Heart left ventricle (tissue), 13 donors: ENCODE results near the gene LDLRAD1.

Experiments
- POLR2A ChIP-seq, 2 donors: fragments of 450-650 bp; IDR thresholded peaks; one replicate each; pipeline ENCODE4 v1.6.1; 2017; ENCODE audit warnings: antibody characterized with exemption in 2 of 2, mild to moderate bottlenecking in 2 of 2, moderate library complexity in 2 of 2
- TF ChIP-seq, protein P1 (sequence below), 12 donors: fragments of 200-600 bp; sonication (generic) in 4 of 12; IDR thresholded peaks; one replicate each; pipeline versions ENCODE4 v1.5.0 to v1.8.0; 2018 to 2022; ENCODE audit warnings: antibody characterized with exemption in 12 of 12, mild to moderate bottlenecking in 5 of 12
- donor health status: ischemic (EF 13 %, LVEDD 7.1; RV severe dilation, severe dysfunction).
- donor health status: DM: no; HTN: yes; CAD: no.
- donor health status: DM: no; HTN: no; CAD: no.
- donor health status: ischemic (EF 25% LVEDD 6.9; RV normal size, moderate dysfunction).
- donor health status: ischemic (EF 25% LVEDD 5.7; RV mildly dilated, moderate dysfunction).
- donor health status: ischemic (EF 35%, LVEDD 5.7; RV mildly dilated, moderate dysfunction).
- donor health status: nonischemic (EF 11% LVEDD 7.7; RV severe dilation, severe dysfunction).
- donor health status: DM: yes; HTN: yes; CAD: no.
- donor health status: PGD.
- donor health status: ischemic (EF 29% LVEDD 5.4; RV normal size, mild dysfunction).
- donor health status: nonischemic (EF 23%, LVEDD 6.1; RV moderate dilation, normal function).

DNA sequence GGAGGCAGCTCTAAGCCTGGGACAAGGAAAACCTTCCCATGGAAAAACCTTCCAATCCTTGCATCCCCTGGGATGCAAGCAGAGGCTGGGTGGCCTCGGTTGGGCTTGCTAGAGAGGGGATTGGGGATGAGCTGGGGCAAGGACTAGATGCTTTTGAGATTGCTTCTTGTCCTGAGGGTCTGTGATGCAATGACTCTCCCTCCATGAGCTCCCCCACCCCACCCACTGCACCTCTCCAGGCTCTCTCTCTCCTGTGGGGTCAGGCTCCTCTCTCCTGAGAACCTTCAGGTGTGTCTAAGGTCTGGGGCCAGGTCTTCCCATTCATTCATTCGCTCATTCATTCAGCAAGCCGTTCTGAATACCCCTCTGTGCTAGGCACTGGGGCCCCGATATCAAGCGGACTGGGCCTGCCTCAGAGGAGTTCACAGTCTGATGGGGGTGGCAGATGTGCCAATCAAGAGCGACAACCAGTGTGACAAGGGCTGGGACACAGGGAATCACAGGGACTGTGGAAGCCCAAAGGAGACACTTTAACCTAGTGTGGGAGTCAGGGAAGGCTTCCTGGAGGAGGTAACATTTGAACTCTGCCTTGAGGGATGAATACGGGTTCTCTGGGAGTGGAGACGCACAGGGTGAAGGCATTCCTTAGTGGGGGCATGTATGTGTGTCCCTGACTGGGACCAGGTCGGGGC, 6.5 kb downstream of the LDLRAD1 start:
- TF ChIP-seq, protein P1, sequence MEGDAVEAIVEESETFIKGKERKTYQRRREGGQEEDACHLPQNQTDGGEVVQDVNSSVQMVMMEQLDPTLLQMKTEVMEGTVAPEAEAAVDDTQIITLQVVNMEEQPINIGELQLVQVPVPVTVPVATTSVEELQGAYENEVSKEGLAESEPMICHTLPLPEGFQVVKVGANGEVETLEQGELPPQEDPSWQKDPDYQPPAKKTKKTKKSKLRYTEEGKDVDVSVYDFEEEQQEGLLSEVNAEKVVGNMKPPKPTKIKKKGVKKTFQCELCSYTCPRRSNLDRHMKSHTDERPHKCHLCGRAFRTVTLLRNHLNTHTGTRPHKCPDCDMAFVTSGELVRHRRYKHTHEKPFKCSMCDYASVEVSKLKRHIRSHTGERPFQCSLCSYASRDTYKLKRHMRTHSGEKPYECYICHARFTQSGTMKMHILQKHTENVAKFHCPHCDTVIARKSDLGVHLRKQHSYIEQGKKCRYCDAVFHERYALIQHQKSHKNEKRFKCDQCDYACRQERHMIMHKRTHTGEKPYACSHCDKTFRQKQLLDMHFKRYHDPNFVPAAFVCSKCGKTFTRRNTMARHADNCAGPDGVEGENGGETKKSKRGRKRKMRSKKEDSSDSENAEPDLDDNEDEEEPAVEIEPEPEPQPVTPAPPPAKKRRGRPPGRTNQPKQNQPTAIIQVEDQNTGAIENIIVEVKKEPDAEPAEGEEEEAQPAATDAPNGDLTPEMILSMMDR (IDR thresholded peaks at IDR 0.05), result no peak
- no peak for TF ChIP-seq POLR2A (IDR thresholded peaks at IDR 0.05)
